A673 (cell line): ENCODE data around the gene CTDSP1. TPM values are rescaled to one million over a fixed set of nuclear protein-coding genes. Genes with fewer than 3 reads are reported as not detected.

ENCODE experiments used
- BruUV-seq: library from RNA; stranded (reverse); fragments of 400-500 nt; replicated peaks from 2 replicates; lab custom pipeline; 2021; lab: Mats Ljungman, UMichigan
- CTCF ChIA-PET: fragments of 300-600 bp; sonication (Branson Sonifier 250); formaldehyde crosslinking; loops from one replicate; lab custom pipeline; 2022; ENCODE audit warnings: antibody characterized with exemption; lab: Charles Lee
- POLR2A ChIA-PET: fragments of 300-600 bp; sonication (Branson Sonifier 250); formaldehyde crosslinking; loops from one replicate; lab custom pipeline; 2022; ENCODE audit warnings: antibody characterized with exemption; ENCODE audit not compliant: low non-redundant PET; lab: Charles Lee
- DNase-seq: peaks from one replicate; pipeline ENCODE4 v3.0.0-alpha.2; 2015; ENCODE audit warnings: low spot score
- H3K27ac ChIP-seq: fragments of 200-600 bp; sonication (generic); 2 replicates; pipeline ENCODE4 v1.5.1; 2016; ENCODE audit warnings: mixed run types, low read depth, mild to moderate bottlenecking, mixed read lengths, antibody characterized with exemption, low read length; ENCODE audit not compliant: poor library complexity, severe bottlenecking
- H3K27me3 ChIP-seq: fragments of 200-600 bp; sonication (generic); replicated peaks from 2 replicates; pipeline ENCODE4 v1.6.1; 2017; ENCODE audit warnings: mixed run types, low read depth, mild to moderate bottlenecking, mixed read lengths, antibody characterized with exemption, low read length; ENCODE audit not compliant: insufficient read depth, poor library complexity
- H3K36me3 ChIP-seq: fragments of 200-600 bp; sonication (generic); 2 replicates; pipeline ENCODE4 v1.6.1; 2016; ENCODE audit warnings: mixed run types, mild to moderate bottlenecking, mixed read lengths, antibody characterized with exemption, low read length; ENCODE audit not compliant: insufficient read depth, poor library complexity, severe bottlenecking
- H3K4me1 ChIP-seq: fragments of 200-600 bp; sonication (generic); 2 replicates; pipeline ENCODE4 v1.6.1; 2017; ENCODE audit warnings: mixed run types, mild to moderate bottlenecking, mixed read lengths, antibody characterized with exemption, low read length; ENCODE audit not compliant: insufficient read depth, poor library complexity, severe bottlenecking
- H3K4me3 ChIP-seq: fragments of 200-600 bp; sonication (generic); 2 replicates; pipeline ENCODE4 v1.5.1; 2016; ENCODE audit warnings: low read depth, mixed run types, mild to moderate bottlenecking, mixed read lengths, low read length; ENCODE audit not compliant: poor library complexity, severe bottlenecking
- H3K9me3 ChIP-seq: fragments of 200-600 bp; sonication (generic); 2 replicates; pipeline ENCODE4 v1.6.1; 2016; ENCODE audit warnings: mixed run types, low read depth, mild to moderate bottlenecking, mixed read lengths, antibody characterized with exemption, low read length; ENCODE audit not compliant: poor library complexity, severe bottlenecking
- CTCF ChIP-seq: fragments of 300-800, 200-600 bp; sonication (generic); conservative IDR thresholded peaks from 2 replicates; pipeline ENCODE4 v1.5.1; 2017; ENCODE audit warnings: low read depth, mild to moderate bottlenecking, antibody characterized with exemption, low read length, moderate library complexity, mixed read lengths
- EZH2 ChIP-seq: fragments of 200-600 bp; sonication (generic); IDR thresholded peaks from 2 replicates; pipeline ENCODE4 v1.6.1; 2017; ENCODE audit warnings: borderline replicate concordance, low read depth, mild to moderate bottlenecking, mixed read lengths, antibody characterized with exemption, low read length; ENCODE audit not compliant: poor library complexity, severe bottlenecking
- intact Hi-C: fragments of 100-400 bp; cut with micrococcal nuclease; formaldehyde crosslinking; loops from one replicate; pipeline ENCODE4 v1.10.0; 2022; ENCODE audit not compliant: unreplicated experiment
- total RNA-seq: library from RNA; stranded (reverse); gene quantifications from 2 replicates; pipeline ENCODE4 v1.2.3, GENCODE V29; 2021

CTDSP1 gene
- total RNA-seq, 1 experiment from 2014 or later = 72.3 TPM

- no peaks in the 10 kb centered on the region for H3K9me3 ChIP-seq
- CTCF ChIA-PET = interaction anchor here (0.6 to 0.7 kb wide), 3 partner anchors 9 to 504 kb away, joined by 3 to 17 read pairs (median 3); no protein-coding TSS in a partner anchor
- TF ChIP-seq EZH2 (no peak), CTCF (no peak)
- peaks cover 27% of the 10 kb centered on the region for H3K4me1 ChIP-seq
- peak overlapping the region; percentile 48 for H3K4me3 ChIP-seq
- H3K27ac ChIP-seq = peak overlapping the region; percentile 79
- POLR2A ChIA-PET = interaction anchor here (0.6 kb wide), 1 partner anchor 118 kb away, joined by 14 read pairs; no protein-coding TSS in a partner anchor
- intact Hi-C loops = loop anchor here (5.0 kb wide), 1 partner anchor 242 kb away; no protein-coding TSS in a partner anchor
- DNase-seq = no peak
- peaks cover 35% of the 10 kb centered on the region for H3K36me3 ChIP-seq
- BruUV-seq = TSS peak; percentile 41
- no peaks in the 10 kb centered on the region for H3K27me3 ChIP-seq
Measured at GRCh38 chr2:218405086-218405745, 5.5 kb downstream of the CTDSP1 start.

DNA sequence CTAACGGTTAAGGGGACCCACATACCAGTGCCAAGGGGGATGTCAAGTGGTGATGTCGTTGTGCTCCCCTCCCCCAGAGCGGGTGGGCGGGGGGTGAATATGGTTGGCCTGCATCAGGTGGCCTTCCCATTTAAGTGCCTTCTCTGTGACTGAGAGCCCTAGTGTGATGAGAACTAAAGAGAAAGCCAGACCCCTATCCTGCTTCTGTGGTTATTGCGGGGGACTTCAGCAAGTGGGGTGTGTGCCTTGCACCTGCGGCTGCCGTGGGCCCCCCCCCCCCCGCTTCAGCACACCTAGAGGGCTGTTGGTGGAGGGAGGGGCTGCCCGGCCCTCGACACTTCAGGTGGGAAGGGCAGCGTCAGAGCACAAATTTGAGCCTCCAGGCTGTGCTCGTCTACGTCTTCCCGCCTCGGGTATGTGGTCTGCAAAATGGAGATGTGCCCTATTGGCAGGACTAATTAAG is 6.1 kb downstream of the CTDSP1 start:
- TF ChIP-seq CTCF = no peak
- TF ChIP-seq EZH2 = no peak
- Histone ChIP-seq H3K36me3 (peaks cover 35% of the 10 kb centered on the region), H3K4me1 (peaks cover 27% of the 10 kb centered on the region), H3K27me3 (no peaks in the 10 kb centered on the region), H3K9me3 (no peaks in the 10 kb centered on the region), H3K27ac (peak overlapping the region; percentile 79), H3K4me3 (peak overlapping the region; percentile 48)
- peak; percentile 34 for DNase-seq
- BruUV-seq = no TSS peak
- ChIA-PET CTCF (interaction anchor here (0.6 kb wide), 2 partner anchors 9 to 504 kb away, joined by 3 to 17 read pairs; no protein-coding TSS in a partner anchor), POLR2A (interaction anchor here (0.6 kb wide), 1 partner anchor 119 kb away, joined by 14 read pairs; no protein-coding TSS in a partner anchor)
- intact Hi-C loops = loop anchor here (2.0 to 5.0 kb wide), 2 partner anchors 61 to 242 kb away; no protein-coding TSS in a partner anchor

- DNase-seq = peak; percentile 97
- TF ChIP-seq EZH2 (no peak), CTCF (peak; percentile 83)
- H3K4me3 ChIP-seq = peak overlapping the region; percentile 48
- no TSS peak for BruUV-seq
- ChIA-PET CTCF (interaction anchor here (0.6 kb wide), 2 partner anchors 10 to 503 kb away, joined by 3 to 17 read pairs; no protein-coding TSS in a partner anchor), POLR2A (interaction anchor here (0.6 kb wide), 1 partner anchor 119 kb away, joined by 14 read pairs; no protein-coding TSS in a partner anchor)
- no peaks in the 10 kb centered on the region for H3K9me3 ChIP-seq
- H3K36me3 ChIP-seq = peaks cover 35% of the 10 kb centered on the region
- no peaks in the 10 kb centered on the region for H3K27me3 ChIP-seq
- intact Hi-C loops = loop anchor here (2.0 to 5.0 kb wide), 2 partner anchors 60 to 241 kb away; no protein-coding TSS in a partner anchor
- H3K4me1 ChIP-seq = peaks cover 27% of the 10 kb centered on the region
- H3K27ac ChIP-seq = peak overlapping the region; percentile 79
Measured at GRCh38 chr2:218406209-218406948, 6.7 kb downstream of the CTDSP1 start.
